ENCODE results near the gene FKBP1A. TPM values are rescaled to one million over a fixed set of nuclear protein-coding genes. Genes with fewer than 3 reads are reported as not detected.

FKBP1A gene
- total and polyA plus RNA-seq, 2 donors from 2014 or later, result 220 to 260 TPM

GRCh38 chr20:1334761-1335160 lies 58.1 kb downstream of the FKBP1A start:
- H3K27me3 ChIP-seq (ENCODE audit: control insufficient read depth, insufficient read depth, low read length), result no peaks in the 10 kb centered on the region
- H3K4me1 ChIP-seq (ENCODE audit: control insufficient read depth in 2 of 3, insufficient read depth in 2 of 3, low read depth in 1 of 3, low read length in 3 of 3), result peaks cover 0 to 26% (median 18%) of the 10 kb centered on the region in 3 donors
- no peaks in the 10 kb centered on the region for H3K36me3 ChIP-seq (ENCODE audit: control insufficient read depth in 2 of 3, insufficient read depth in 3 of 3, low read length in 3 of 3)
- TF ChIP-seq CTCF (IDR thresholded peaks at IDR 0.05; ENCODE audit: borderline replicate concordance, extremely low read depth, insufficient read depth), result no peak
- intact Hi-C loops (cut with DNase I), result no loop called here
- DNase-seq, result no peak
- no peak overlapping the region for H3K9ac ChIP-seq (ENCODE audit: low read length in 3 of 3)
- no peak for FAIRE-seq
- H3K27ac ChIP-seq (ENCODE audit: low read depth in 2 of 2, low read length in 2 of 2), result no peak overlapping the region
- no peaks in the 10 kb centered on the region for H3K9me3 ChIP-seq (ENCODE audit: control insufficient read depth in 2 of 3, insufficient read depth in 1 of 3, low read length in 3 of 3)
- H3K4me3 ChIP-seq (ENCODE audit: low read length in 3 of 3), result no peak overlapping the region

GRCh38 chr20:1334370-1334731 lies 58.5 kb downstream of the FKBP1A start:
- H3K9me3 ChIP-seq (ENCODE audit: control insufficient read depth in 2 of 3, insufficient read depth in 1 of 3, low read length in 3 of 3), result no peaks in the 10 kb centered on the region
- H3K9ac ChIP-seq (ENCODE audit: low read length in 3 of 3), result no peak overlapping the region
- H3K4me1 ChIP-seq (ENCODE audit: control insufficient read depth in 2 of 3, insufficient read depth in 2 of 3, low read depth in 1 of 3, low read length in 3 of 3), result peaks cover 0 to 30% (median 21%) of the 10 kb centered on the region in 3 donors
- no peaks in the 10 kb centered on the region for H3K27me3 ChIP-seq (ENCODE audit: control insufficient read depth, insufficient read depth, low read length)
- intact Hi-C loops (cut with DNase I), result no loop called here
- FAIRE-seq, result no peak
- no peak for DNase-seq
- no peak overlapping the region for H3K4me3 ChIP-seq (ENCODE audit: low read length in 3 of 3)
- no peak for TF ChIP-seq CTCF (IDR thresholded peaks at IDR 0.05; ENCODE audit: borderline replicate concordance, extremely low read depth, insufficient read depth)
- H3K36me3 ChIP-seq (ENCODE audit: control insufficient read depth in 2 of 3, insufficient read depth in 3 of 3, low read length in 3 of 3), result no peaks in the 10 kb centered on the region
- no peak overlapping the region for H3K27ac ChIP-seq (ENCODE audit: low read depth in 2 of 2, low read length in 2 of 2)

GRCh38 chr20:1333462-1334369 lies 59.1 kb downstream of the FKBP1A start:
- intact Hi-C loops (cut with DNase I), result no loop called here
- Histone ChIP-seq H3K27ac (ENCODE audit: low read depth in 2 of 2, low read length in 2 of 2) (no peak overlapping the region), H3K9me3 (ENCODE audit: control insufficient read depth in 2 of 3, insufficient read depth in 1 of 3, low read length in 3 of 3) (no peaks in the 10 kb centered on the region), H3K36me3 (ENCODE audit: control insufficient read depth in 2 of 3, insufficient read depth in 3 of 3, low read length in 3 of 3) (no peaks in the 10 kb centered on the region), H3K9ac (ENCODE audit: low read length in 3 of 3) (no peak overlapping the region), H3K4me3 (ENCODE audit: low read length in 3 of 3) (no peak overlapping the region), H3K4me1 (ENCODE audit: control insufficient read depth in 2 of 3, insufficient read depth in 2 of 3, low read depth in 1 of 3, low read length in 3 of 3) (peaks cover 0 to 36% (median 27%) of the 10 kb centered on the region in 3 donors), H3K27me3 (ENCODE audit: control insufficient read depth, insufficient read depth, low read length) (no peaks in the 10 kb centered on the region)
- FAIRE-seq (no peak), DNase-seq (peak in 1 of 5 donors; percentile 14)
- TF ChIP-seq CTCF (IDR thresholded peaks at IDR 0.05; ENCODE audit: borderline replicate concordance, extremely low read depth, insufficient read depth), result no peak

Measured in kidney (tissue), 14 donors.